OCI-LY1 (cell line): ENCODE results near the gene MPRIP.

Source experiments
- CTCF ChIP-seq: fragments of 200-600 bp; sonication (generic), shearing (Covaris generic); IDR thresholded peaks from 2 replicates; pipeline ENCODE4 v1.5.1; 2017; ENCODE audit warnings: mild to moderate bottlenecking, antibody characterized with exemption, low read length, moderate library complexity, mixed read lengths
- EZH2 ChIP-seq: fragments of 200-600 bp; sonication (generic), shearing (Covaris generic); IDR thresholded peaks from 2 replicates; pipeline ENCODE4 v1.8.0; 2017; ENCODE audit warnings: borderline replicate concordance, mixed run types, mild to moderate bottlenecking, antibody characterized with exemption, low read length, moderate library complexity, mixed read lengths

- TF ChIP-seq CTCF (no peak), EZH2 (no peak)
Observed at GRCh38 chr17:17119106-17119505, 76.8 kb downstream of the MPRIP start.
